Body of pancreas (tissue), 4 donors: ENCODE results near the gene BCL11B. TPM values are rescaled to one million over a fixed set of nuclear protein-coding genes. Genes with fewer than 3 reads are reported as not detected.
A peak's percentile ranks its signal among the peaks of the same experiment; 100 is the strongest.

Source experiments
- ATAC-seq: fragments of 150-250 bp; one replicate; pipeline ENCODE4 v1.9.1; 2016
- DNase-seq, 4 donors: peaks; one replicate each; pipeline ENCODE4 v3.0.0-alpha.2; 2019
- H3K27ac ChIP-seq, 4 donors: fragments of 200-600 bp; sonication (generic); 1 replicate in 3 of 4; 2 replicates in 1 of 4; pipeline versions ENCODE4 v1.5.1 to v1.6.1; 2016 to 2019; ENCODE audit warnings: mild to moderate bottlenecking in 1 of 4, mixed read lengths in 1 of 4, moderate library complexity in 1 of 4
- H3K27me3 ChIP-seq, 2 donors: fragments of 200-600 bp; sonication (generic); one replicate each; pipeline ENCODE4 v1.6.0; 2016; ENCODE audit warnings: mild to moderate bottlenecking in 1 of 2
- H3K36me3 ChIP-seq, 2 donors: fragments of 200-600 bp; sonication (generic); replicated peaks in 1 of 2; 2 replicates each; pipeline ENCODE4 v1.5.1; 2016; ENCODE audit warnings: low read depth in 2 of 2; ENCODE audit not compliant: insufficient read depth in 1 of 2
- H3K4me1 ChIP-seq: fragments of 200-600 bp; sonication (generic); one replicate; pipeline ENCODE4 v1.6.0; 2016
- H3K4me3 ChIP-seq, 2 donors: fragments of 200-600 bp; sonication (generic); 1 replicate in 1 of 2; 2 replicates in 1 of 2; pipeline ENCODE4 v1.5.1; 2016 to 2019
- H3K9me3 ChIP-seq, 3 donors: fragments of 200-600 bp; sonication (generic); 1 replicate in 2 of 3; 2 replicates in 1 of 3; pipeline ENCODE4 v1.5.1; 2016
- POLR2A ChIP-seq, 3 donors: fragments of 450-650 bp; IDR thresholded peaks; one replicate each; pipeline ENCODE4 v1.6.1; 2016; ENCODE audit warnings: antibody characterized with exemption in 3 of 3, mild to moderate bottlenecking in 2 of 3
- WGBS, 2 donors: methylation state at CpG; one replicate each; pipeline ENCODE4 v1.1.5; 2017; 5-methylcytosine and 5-hydroxymethylcytosine counted together
- intact Hi-C: fragments of 100-400 bp; cut with DNase I; formaldehyde crosslinking; loops from one replicate; pipeline ENCODE4 v1.15.1; 2023
- total RNA-seq, 2 donors: library from RNA; depleted of rRNA; stranded (reverse); fragments of >200 nt; gene quantifications; one replicate each; pipeline ENCODE4 v1.1.0, GENCODE V29; 2016
- TF ChIP-seq, protein P1 (sequence below), 7 experiments: fragments of 450-650 bp in 4 of 7; fragments of 200-600 bp in 3 of 7; sonication (generic) in 3 of 7; IDR thresholded peaks; one replicate each; pipeline ENCODE4 v1.5.1; 2016 to 2019; ENCODE audit warnings: antibody characterized with exemption in 7 of 7

The BCL11B gene
- total RNA-seq, 2 donors from 2014 or later, result 0.78 TPM; not detected in 1

DNA sequence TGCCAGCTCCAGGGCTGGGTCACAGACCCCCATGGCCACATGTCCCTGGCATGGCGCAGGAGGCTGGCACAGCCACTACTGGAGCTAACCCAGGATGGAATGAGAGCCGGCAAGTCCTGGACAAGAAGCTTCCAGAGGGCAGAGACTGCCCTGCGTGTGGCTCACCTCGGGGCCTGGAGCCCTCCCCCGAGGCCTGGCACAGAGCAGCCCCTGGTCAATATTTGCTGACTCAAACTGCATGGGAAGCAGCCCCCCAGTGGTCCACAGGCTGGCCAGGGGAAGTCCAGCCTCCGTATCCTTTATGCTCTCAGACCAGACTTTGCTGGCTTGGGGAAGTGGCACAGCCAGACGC is 71.4 kb downstream of the BCL11B start:
- ATAC-seq (no peak), DNase-seq (no peak)
- Histone ChIP-seq H3K27me3 (no peaks in the 10 kb centered on the region), H3K27ac (no peak overlapping the region), H3K36me3 (no peaks in the 10 kb centered on the region), H3K9me3 (no peaks in the 10 kb centered on the region), H3K4me1 (peaks cover 2% of the 10 kb centered on the region), H3K4me3 (no peak overlapping the region)
- TF ChIP-seq, protein P1, sequence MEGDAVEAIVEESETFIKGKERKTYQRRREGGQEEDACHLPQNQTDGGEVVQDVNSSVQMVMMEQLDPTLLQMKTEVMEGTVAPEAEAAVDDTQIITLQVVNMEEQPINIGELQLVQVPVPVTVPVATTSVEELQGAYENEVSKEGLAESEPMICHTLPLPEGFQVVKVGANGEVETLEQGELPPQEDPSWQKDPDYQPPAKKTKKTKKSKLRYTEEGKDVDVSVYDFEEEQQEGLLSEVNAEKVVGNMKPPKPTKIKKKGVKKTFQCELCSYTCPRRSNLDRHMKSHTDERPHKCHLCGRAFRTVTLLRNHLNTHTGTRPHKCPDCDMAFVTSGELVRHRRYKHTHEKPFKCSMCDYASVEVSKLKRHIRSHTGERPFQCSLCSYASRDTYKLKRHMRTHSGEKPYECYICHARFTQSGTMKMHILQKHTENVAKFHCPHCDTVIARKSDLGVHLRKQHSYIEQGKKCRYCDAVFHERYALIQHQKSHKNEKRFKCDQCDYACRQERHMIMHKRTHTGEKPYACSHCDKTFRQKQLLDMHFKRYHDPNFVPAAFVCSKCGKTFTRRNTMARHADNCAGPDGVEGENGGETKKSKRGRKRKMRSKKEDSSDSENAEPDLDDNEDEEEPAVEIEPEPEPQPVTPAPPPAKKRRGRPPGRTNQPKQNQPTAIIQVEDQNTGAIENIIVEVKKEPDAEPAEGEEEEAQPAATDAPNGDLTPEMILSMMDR (IDR thresholded peaks at IDR 0.05), result no peak
- TF ChIP-seq POLR2A (IDR thresholded peaks at IDR 0.05), result no peak
- WGBS, 2 donors, result 67 to 71% methylated on average over 5 to 7 of the region's 7 CpGs
- intact Hi-C loops, result no loop called here

DNA sequence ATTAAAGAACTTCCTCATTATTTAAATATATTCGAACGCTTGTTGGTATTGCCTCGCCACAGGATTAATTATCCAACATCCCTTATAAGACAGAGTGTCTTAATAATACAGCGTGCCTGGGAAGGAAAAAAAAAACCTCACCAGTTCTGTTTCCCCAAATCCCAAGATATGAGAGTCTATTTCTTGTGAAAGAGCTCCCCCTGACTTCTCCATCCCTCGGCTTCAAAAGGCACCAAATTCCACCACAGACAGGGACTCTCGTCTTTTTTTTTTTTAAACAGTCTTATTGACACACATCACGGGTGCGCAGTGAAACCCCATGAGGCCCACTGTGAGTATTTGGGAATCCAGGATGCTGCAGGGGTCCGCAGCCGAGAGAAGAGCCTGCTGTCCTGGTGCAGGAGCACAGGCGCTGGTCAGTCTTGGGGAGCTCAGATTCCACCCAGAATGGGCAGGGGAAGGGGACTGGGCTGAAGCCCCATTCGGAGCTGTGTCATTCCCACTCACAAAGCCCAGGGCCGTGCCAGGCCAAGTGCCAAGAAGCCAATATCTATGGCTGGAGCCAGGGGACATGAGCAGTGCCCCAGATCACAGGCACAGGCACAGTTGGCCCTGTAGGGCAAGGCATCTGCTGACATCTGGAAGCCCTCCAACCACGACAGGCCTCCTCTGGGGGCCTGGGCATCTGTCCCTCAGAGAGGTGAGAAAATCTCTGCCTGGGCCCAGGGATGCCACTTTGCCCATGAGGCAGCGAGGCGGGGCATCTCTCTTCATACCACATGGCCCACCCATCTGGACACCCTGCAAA is 71.9 kb downstream of the BCL11B start:
- Histone ChIP-seq H3K4me1 (peaks cover 5% of the 10 kb centered on the region), H3K9me3 (no peaks in the 10 kb centered on the region), H3K27me3 (no peaks in the 10 kb centered on the region), H3K36me3 (no peaks in the 10 kb centered on the region), H3K27ac (no peak overlapping the region), H3K4me3 (no peak overlapping the region)
- DNase-seq (no peak), ATAC-seq (no peak)
- no peak for TF ChIP-seq POLR2A (IDR thresholded peaks at IDR 0.05)
- TF ChIP-seq, protein P1 (IDR thresholded peaks at IDR 0.05), result peak in 1 of 7 experiments; percentile 10
- 61 to 64% methylated on average over 11 to 16 of the region's 16 CpGs for WGBS, 2 donors
- intact Hi-C loops, result no loop called here

DNA sequence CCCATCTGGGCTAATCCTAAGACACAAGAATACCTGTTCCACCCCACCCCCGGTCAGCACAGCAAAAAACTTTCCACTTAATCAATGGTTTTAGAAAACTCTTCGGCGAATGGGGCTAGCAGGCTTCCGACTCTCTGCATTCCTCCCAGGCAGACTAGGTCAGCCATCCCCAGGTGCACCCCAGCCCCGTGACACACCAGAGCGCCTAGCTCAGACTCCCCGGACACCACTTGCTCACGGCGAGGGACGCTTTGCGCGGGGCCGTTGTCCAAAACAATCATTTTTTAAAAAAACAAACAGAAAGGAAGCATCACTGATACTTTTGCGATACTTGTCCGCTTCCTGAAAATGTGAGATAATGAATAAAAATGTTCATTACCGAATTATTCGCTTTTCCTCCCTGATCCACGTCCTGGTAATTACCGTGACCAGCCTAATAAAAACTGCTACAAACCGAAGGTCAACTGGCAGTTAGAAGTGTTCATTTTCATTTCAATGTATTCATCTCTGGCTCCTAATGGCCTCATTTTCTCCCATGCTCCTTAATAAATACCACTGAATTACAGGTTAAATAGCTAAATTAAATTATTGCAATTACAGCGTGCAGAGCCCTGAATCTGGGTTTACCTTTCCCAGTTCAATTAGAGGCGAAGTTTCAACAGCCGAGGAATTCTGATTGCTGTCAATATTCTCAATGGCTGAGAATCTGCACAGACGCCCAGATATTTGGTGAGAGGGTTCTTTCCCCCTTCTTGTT is 73.1 kb downstream of the BCL11B start:
- H3K36me3 ChIP-seq, result no peaks in the 10 kb centered on the region
- H3K27me3 ChIP-seq, result no peaks in the 10 kb centered on the region
- H3K9me3 ChIP-seq, result no peaks in the 10 kb centered on the region
- TF ChIP-seq, protein P1 (IDR thresholded peaks at IDR 0.05), result no peak
- no peak for TF ChIP-seq POLR2A (IDR thresholded peaks at IDR 0.05)
- H3K4me1 ChIP-seq, result peaks cover 5% of the 10 kb centered on the region
- intact Hi-C loops, result no loop called here
- ATAC-seq (no peak), DNase-seq (no peak)
- 82% methylated on average over 24 of the region's 24 CpGs for WGBS, 2 donors
- no peak overlapping the region for H3K27ac ChIP-seq
- H3K4me3 ChIP-seq, result no peak overlapping the region

DNA sequence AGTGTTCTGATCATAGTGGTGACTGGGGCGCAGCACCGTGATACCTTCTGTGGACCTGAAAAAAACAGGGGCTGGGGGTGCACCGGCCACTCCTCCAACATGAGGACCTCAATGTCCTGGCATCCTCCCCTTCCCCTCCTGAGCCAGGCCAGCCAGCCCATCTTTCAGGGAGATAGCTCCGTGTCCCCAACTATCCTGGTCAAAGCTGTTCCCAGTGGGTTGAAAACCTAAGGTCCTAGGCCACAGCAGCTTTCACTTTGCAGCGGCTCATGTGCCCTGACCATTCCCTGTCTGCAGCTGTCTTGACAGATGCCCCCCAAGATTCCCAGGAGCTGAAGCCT is 75.7 kb downstream of the BCL11B start:
- H3K27me3 ChIP-seq, result no peaks in the 10 kb centered on the region
- intact Hi-C loops, result no loop called here
- no peak overlapping the region for H3K4me3 ChIP-seq
- H3K27ac ChIP-seq, result no peak overlapping the region
- ATAC-seq (no peak), DNase-seq (no peak)
- H3K9me3 ChIP-seq, result no peaks in the 10 kb centered on the region
- TF ChIP-seq, protein P1 (IDR thresholded peaks at IDR 0.05), result no peak
- no peak for TF ChIP-seq POLR2A (IDR thresholded peaks at IDR 0.05)
- H3K36me3 ChIP-seq, result no peaks in the 10 kb centered on the region
- H3K4me1 ChIP-seq, result peaks cover 13% of the 10 kb centered on the region
- WGBS, 2 donors, result 72 to 73% methylated on average over 5 of the region's 5 CpGs
